GM15510 (cell line): Measurements from ENCODE around the gene AP2M1.

Experiments used
- POLR2A ChIP-seq: IDR thresholded peaks from 3 replicates; pipeline ENCODE4 v1.6.1; 2011; ENCODE audit warnings: borderline replicate concordance; ENCODE audit not compliant: insufficient read length; ENCODE audit errors: extremely low read depth

Gene AP2M1

DNA sequence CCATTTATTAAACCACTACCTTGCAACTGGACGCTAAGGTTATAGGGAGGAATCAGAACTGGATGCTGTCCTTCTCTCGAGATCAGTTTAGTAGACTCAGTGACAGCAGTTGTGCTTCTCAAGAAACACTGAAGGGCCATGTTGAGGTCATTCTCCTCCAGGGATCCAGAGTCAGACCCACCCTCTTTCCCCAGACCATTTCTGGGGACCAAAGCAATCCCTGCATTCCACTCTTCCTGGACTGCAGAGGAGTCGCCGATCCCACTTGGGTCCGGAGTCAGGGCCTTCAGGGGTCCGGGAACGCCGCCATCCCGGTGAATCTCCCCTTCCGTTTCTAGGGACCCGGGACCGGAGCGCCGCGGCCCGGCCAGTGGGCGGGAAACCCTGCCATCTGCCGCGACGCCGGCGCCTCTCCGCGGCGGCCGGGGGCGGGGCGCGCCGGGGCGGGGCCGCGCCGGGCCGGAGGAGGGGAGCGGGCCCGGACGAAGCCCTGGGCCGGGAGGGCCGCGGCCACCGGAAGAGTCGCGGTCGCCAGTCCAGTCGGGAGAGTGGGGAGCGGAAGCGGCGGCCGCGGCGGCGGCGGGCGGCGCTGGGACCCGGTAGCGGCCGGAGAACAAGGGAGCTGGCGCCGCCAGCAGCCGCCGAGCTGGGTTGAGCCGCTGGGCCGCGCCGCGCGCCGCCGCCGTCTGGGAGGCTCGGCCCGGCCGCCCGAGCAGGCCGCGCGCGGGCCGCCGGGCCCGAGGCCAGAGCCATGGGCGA lies 19.6 kb upstream of the AP2M1 start, which contains the start of gene DVL3:
Gene DVL3 (plus strand): TSS at position 493 of the 759 bp plus-strand sequence. CDS start 259 bp downstream, at position 752.
- peak; percentile 48 for TF ChIP-seq POLR2A

DNA sequence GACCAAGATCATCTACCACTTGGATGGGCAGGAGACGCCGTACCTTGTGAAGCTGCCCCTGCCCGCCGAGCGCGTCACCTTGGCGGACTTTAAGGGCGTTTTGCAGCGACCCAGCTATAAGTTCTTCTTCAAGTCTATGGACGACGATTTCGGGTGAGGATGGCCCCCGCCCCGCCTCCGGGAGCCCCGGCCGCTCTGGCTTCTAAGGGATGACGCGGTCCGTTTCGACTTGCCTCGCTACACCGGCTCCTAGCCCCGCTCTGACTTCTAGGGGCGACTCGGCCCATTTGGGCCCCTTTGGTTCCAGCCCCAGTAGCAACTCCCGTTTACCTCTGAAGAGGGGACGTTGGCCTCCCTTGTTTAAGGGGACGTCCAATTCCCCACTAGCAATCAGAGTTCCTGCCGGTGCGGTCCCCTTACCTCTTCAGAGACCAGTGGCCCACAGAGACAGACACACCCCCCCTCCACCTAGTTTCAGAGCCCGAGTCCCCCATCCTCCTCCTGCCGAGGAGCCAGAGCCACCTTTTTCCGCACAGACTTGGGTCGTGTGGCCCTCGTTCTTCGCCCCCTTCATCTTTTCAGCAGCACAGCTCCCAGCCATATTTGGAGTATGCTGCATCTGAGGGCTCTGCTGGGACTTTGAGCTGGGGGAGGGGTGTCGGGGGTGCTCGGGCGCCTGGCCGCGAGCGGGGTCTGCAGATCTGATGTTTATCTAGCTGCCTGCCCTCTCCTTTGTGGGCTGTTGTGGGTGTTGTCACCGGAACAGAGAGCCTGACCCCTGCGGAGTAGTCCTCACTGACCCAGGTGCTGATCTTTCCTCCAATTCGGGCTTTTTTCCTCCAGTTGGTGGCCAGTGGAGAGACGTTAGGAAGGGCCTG lies 18.8 kb upstream of the AP2M1 start:
- TF ChIP-seq POLR2A = no peak

DNA sequence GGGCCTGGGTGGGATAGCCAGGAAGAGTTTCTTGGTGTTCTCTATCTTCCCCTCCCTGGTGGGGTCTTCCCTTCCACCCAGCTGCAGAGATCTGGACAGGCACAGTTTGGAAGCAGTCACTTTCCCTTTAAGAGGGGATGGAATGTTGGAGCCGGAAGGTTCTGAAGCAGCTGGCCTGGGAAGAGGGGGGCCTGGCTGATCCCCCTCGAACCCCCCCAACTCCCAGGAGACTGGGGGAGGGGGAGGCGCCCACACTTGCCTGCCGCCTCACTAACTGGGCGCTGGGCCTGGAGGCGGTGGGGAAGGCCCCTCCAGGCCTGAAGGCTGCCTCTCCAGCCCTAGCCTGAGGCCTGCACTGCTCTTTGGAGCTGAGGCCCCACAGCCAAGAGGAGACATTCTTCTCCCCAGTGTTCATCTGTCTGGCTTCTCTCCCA lies 18.1 kb upstream of the AP2M1 start:
- TF ChIP-seq POLR2A = no peak

DNA sequence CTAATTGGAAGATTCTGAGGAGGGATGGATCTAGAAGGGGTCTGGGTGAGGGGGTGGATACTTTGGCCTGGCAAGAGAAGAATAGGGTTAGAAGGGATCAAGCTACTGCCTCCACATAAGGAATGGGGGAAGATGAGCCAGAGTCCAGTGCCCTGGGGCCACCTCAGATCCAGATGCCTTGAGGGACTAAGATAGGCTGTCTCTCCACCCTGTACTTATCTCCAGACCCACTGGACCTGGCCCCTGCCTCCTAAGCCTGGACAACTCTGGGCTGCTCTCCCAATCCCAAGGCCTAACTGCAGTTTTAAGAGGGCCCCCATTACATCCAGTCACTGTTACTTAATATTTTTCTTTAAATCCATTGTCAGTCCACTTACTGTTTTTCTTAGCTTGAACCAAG lies 17.4 kb upstream of the AP2M1 start:
- TF ChIP-seq POLR2A = no peak

DNA sequence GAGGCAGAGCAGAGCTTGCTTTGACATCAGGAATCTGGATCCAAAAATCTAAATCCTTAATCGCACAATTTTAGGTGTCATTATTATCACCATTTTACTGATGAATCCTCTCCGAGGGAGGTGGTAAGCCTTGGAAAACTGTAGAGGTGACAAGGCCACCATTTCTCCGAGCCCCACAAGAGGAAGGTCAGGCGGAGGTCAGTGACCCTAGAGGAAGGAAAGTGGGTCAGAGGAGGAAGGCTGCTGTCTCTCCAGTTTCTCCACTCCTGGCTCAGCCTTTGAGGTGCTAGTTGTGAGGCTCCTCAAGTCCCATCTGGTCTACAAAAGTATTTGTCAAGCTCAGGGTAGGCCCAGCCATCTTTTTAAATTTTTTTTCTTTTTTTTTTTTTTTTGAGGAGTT lies 16.3 kb upstream of the AP2M1 start:
- TF ChIP-seq POLR2A = no peak

DNA sequence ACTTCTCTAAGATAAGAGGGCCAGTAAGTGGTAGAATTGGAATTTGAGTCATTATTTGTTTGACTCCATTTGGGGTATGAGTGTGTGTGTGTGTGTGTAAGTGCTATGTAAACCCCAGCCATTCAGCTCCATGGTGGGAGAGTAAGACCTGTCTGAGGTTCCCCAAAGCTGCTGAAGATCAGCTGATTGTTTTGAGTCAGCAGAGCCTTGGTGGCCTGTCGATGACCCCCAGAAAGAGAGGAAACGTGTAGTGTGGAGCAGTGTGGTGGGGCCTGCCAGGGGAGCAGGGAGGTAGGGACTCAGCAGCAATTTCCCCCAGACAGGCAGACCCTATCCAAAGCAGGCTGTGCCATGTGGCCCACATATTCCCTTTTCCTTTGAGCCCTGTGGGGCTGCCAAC lies 14.2 kb upstream of the AP2M1 start:
- TF ChIP-seq POLR2A = no peak

DNA sequence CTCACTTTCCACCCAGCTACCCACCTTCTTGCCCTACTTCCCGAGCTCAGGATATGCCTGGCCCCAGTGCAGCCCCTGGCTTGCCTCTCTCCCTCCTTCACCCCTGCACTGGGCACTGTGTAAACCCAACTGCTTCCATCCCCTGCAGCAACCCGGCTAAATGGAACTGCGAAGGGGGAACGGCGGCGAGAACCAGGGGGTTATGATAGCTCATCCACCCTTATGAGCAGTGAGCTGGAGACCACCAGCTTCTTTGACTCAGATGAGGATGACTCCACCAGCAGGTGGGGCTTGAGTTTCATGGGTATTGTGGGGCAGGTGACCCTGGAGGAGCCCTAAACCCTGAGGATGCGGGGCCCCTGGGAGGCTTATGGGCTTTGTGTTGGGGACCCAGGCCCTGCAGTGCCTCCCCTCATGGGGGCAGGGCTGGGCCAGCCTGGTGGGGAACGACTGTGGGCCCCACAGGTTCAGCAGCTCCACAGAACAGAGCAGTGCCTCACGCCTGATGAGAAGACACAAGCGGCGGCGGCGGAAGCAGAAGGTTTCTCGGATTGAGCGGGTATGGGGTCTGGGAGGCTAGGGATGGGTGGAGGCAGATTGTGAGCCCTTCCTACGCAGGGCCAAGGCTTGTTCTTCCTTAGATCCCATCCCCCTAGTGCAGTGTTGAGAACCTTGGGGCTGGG lies 9.9 kb upstream of the AP2M1 start:
- no peak for TF ChIP-seq POLR2A

DNA sequence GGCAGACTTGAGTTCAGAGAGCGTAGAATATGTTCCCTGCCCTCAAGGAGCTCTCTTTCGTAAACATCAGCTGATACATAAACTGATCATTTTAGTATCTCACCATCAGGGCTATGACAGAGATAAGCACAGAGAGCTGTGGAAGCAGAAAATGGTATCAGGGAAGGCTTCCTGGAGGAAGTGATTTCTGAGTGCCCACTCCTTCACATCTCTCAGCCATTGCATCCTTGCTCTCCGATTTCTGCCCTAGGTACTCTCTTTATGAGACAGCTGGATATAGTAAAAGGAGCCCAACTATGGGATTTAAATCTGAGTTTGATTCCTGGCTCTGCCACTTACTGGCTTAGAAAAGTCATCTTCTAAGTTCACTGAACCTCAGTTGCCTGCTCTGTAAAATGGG lies 9.1 kb upstream of the AP2M1 start:
- TF ChIP-seq POLR2A = no peak

DNA sequence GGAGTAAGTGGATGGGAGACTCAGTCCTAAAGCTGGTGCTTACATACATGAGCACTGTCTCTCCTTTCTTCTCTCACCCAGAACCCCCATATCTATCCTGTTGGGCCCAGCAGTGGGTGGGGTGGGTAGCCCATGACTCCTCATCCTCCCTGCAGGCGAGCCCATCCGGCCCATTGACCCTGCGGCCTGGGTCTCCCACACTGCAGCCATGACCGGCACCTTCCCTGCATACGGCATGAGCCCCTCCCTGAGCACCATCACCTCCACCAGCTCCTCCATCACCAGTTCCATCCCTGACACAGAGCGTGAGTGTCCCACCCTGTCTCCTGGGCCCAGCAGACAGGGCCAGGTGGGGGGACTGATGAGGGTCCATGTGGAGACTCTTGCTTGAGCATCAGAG lies 8.0 kb upstream of the AP2M1 start:
- no peak for TF ChIP-seq POLR2A

DNA sequence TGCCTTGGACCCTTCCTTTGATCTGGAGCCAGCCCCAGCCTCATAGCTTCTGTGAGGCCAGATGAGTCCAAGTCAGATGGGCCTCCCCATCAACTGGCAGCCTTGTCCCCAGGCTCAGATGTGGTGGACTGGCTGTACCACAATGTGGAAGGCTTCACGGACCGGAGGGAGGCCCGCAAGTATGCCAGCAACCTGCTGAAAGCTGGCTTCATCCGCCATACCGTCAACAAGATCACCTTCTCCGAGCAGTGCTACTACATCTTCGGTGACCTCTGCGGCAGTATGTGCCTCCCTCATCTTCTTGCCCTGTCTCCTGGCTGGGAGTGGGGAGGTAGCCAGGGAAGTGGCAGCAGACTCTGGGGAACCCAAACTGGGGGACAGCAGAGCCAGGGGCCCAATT lies 6.9 kb upstream of the AP2M1 start:
- no peak for TF ChIP-seq POLR2A

DNA sequence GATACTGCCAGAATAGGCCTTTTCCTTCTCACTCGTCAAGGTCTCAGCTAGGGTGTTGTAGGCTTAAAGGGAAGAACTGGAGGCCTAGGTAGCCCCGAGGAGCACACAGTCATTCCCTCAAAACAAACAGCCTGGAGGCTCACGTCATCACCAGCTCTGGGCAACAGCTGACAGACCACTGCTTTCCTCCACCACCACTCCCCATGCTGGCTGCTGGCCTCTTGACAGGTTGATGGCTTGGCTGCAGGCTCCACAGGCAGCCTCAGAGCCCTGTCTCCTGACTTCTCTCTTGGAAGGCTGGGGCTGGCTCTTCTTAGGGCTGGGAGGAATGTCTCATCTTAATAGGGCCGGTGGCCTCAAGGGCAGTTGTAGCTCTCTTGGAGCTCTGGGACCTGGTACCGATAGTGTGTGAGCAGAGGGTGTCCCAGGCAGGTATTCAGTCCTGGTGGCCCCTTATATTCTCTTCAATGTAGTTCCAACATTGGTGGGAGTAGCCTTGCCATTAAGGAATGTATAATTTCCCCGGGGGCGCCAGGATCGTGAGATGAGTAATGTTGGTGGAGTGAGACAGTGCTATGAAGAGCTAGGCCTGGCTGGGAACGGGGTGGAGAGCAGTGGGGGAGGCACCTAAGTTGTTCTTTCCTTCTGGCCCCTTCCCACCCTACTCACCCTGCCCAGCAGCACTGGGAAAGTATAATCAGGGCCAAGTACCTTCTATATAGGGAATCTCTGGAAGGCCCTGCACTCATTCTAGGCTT lies 6.1 kb upstream of the AP2M1 start:
- no peak for TF ChIP-seq POLR2A

DNA sequence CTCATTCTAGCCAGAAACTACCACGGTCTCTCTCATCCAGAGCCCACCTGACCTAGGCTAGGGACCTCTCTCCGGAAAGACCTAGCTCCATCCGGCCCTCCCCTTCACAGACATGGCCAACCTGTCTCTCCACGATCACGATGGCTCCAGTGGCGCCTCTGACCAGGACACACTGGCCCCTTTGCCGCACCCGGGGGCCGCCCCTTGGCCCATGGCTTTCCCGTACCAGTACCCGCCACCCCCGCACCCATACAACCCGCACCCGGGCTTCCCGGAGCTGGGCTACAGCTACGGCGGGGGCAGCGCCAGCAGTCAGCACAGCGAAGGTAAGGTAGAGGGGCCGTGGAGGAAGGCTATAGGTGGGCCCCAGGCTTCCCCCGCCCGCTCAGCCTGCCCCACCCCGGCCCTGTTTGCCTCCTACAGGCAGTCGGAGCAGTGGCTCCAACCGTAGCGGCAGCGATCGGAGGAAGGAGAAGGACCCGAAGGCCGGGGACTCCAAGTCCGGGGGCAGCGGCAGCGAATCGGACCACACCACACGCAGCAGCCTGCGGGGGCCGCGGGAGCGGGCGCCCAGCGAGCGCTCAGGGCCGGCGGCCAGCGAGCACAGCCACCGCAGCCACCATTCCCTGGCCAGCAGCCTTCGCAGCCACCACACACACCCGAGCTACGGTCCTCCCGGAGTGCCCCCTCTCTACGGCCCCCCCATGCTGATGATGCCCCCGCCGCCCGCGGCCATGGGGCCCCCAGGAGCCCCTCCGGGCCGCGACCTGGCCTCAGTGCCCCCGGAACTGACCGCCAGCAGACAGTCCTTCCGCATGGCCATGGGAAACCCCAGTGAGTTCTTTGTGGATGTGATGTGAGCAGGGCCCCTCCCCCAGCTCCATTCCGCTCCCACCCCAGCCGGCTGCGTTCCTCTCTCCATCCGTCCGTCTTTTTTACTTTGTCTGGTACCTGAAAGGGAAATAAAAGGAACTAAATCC lies 4.5 kb upstream of the AP2M1 start:
- no peak for TF ChIP-seq POLR2A

DNA sequence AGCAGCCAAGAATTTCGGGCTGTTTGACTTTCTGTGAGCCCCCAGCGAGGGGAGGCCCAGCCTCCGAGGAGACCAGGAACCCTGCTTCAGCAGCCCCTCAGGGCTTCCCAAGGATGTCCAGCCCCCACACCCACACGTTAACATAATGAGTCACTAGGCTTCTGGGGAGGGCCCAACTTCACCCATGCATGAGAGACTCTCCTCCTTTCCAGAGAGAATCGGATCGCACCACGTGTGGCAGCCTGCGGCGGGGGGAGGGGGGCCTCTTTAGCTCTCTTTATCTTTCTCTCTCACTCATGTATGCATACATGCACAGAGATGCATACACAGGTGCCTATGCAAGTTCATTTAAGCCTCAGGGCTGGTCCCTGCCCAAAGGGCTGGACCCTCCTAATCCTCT lies 3.1 kb upstream of the AP2M1 start:
- no peak for TF ChIP-seq POLR2A
